HG03521 (cell line): ENCODE results near the gene UVSSA.
A peak's percentile ranks its signal among the peaks of the same experiment; 100 is the strongest.

Experiments
- ATAC-seq: cut with Tn5 transposase; IDR thresholded peaks from one replicate; pipeline ENCODE4 v1.9.1; 2021; ENCODE audit warnings: mild to moderate bottlenecking, moderate library complexity; ENCODE audit not compliant: unreplicated experiment

Gene UVSSA

GRCh38 chr4:1346781-1347409, at the start of gene UVSSA:
Gene UVSSA, plus strand, starts transcription at chr4:1347208. Its CDS starts 884 bp downstream, at chr4:1348092.
- ATAC-seq: peak; percentile 93

DNA sequence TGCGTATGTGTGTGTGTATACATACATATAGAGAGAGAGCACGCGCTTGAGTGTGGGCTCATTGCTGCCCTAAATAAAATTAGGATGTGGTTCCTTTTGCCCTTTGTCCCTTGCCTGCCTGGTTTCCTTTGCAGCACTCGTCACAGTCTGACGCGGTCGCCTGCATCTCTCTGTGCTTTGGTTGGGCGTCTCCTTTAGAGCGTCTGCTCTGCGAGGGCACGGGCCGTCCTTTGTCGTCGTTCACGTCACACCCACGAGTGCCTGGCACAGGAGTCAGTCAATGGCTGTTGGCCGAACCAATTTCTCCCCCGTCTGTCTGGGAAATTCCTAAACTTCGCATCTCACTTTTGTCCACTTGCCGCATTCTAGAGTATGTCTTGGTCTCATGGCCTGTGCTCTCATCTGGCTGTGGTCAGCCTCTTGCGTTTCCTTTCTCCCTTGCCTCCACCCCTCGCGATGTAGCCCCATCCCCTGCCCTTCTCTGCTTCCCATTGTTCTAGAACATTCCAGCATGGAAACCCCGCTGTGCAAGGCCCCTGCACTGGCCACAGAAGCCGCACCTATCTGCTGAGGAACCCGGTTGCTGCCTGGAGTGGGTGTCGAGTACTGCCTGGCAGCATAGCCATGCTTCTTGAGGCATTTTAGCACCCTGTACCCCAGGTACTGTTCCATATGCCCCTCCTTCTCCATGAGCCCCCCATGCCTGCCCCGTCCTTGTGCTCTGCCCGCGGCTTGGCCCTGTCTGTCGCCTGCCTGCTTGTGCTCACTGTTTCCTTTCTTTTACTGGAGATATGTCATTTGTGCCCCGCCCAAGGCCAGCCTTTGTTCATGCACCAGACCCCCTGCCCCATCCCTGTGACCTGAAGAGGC, 49.3 kb upstream of the UVSSA start:
- ATAC-seq: no peak

DNA sequence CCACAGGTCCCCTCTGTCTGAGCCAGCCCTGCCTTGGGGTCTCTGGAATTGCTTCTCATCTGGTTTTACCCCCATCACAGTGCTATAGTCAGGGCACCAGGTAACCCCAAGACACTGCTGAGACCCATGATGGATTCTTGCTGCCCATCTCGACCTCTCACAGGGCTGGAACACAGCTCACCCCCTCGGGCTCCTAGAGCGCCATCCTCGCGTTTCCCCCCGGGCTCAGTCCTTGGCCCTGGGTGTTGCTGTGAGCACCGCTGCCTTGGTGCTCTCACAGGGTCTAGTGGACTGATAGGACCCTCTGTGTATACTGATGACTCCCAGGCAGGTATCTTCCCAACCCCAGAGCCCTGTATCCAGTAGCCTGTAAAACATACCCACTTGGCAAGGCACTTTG, 48.5 kb upstream of the UVSSA start:
- no peak for ATAC-seq

GRCh38 chr4:1299301-1299860, 47.6 kb upstream of the UVSSA start:
- no peak for ATAC-seq

DNA sequence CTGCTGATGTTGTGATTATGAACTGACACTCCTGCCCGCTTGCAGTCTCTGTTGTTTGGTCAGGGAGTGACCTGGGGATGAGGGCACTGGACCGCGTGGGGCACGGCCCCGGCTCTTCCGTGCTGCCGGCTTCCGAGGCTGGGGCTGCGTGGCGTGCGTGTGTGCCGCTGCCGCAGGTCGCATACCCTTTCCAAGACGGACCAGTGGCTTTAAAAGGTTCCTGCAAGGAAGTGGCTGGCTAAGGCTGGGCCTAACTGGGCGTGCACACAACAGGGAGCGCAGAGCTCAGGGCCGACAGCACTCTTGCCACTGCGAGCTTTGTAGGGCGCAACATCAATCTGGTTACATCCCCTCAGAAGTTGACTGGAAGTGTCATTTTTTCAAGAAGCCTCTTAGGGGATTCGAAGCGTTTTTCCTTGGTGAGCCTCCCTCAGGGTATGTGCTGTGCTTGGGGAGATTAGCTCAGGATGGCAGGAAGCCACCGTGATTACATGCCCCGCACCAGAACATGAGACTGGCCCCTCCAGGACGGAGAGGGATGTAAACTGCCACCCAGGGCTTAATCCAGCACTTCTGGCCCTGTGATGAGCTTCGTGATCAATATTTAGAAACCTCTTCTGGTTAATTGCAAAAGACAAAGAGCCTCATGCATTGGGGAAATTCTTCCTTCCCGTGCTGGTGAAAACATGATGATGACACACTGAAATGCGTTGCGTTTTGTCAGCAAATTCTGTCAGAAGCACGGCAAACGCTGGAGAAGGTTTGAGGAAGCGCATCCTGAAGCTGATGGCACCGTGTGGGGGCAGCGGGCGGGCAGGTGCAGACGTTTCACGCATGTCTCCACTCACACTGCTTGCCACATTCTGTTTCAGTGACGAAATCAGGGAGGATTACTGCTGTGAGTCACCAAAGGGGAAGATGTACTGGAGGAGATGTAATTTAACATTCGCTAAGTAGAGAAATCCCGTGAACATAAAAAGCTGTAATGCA, 46.2 kb upstream of the UVSSA start:
- ATAC-seq: no peak

- no peak for ATAC-seq
These were observed 44.8 kb upstream of the UVSSA start for GRCh38 chr4:1302159-1302558.

- no peak for ATAC-seq
These were observed 41.7 kb upstream of the UVSSA start for GRCh38 chr4:1305261-1305711.

DNA sequence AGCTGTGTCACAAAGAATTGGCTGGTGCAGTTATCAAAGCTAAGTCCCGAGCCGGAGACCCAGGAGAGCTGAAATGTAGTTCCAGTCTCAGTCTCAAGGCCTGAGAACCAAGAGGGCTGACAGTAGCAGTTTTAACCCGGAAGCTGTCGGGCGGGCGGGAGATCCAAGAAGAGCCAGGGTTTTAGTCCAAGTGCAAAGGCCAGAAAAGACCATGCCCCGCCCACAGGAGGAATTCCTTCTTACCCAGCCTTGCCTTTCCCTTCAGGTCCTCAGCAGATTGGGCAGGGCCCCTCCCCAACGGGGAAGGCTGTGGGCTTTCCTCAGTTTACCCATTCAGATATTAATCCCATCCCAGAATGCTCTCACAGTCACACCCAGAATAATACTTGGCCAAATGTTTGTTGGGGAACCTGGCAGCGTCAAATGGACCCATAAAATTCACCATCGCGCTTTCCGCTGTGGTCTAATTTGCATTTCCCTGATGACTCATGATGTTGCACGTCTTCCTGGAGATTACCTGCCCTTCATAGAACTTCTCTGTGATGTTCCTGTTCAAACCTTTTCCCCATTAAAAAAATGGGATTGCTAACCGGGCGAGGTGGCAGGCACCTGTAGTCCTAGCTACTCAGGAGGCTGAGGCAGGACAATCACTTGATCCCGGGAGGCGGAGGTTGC, 41.1 kb upstream of the UVSSA start:
- ATAC-seq: no peak

DNA sequence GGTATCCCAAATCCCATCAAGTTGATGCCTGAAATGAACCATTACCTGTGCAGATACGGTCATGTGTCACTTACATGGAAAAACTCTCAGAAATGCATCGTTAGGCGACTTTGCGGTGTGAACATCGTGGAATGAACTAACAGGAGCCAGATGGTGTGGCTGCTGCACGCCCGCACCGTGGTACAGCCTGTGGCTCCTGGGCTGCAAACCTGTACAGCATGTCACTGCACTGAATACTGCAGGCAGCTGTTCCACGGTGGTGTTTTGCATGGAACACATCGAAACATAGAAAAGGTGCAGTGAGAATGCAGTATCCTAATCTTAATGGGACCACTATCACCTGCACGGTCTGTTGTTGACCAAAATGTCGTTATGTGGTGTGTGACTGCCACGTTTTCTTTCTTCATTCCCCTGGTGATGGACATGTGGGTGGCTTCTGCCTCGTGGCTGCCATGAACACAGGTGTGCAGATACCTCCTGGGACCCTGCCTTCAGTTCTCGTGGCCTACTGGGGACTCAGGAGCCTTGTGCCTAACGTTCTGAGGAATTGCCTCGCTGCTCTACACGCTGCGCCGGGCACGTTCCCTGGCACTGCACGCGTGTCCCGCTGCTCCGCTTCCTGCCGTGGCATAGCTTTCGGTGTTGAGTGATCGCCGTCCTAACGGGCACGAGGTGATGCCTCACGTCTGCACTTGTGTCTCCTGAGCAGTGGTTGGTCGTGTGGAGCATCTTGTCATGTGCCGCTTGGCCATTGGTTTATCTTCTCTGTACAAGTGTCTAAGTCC, 38.9 kb upstream of the UVSSA start:
- no peak for ATAC-seq

- peak; percentile 66 for ATAC-seq
These were observed 37.6 kb upstream of the UVSSA start for GRCh38 chr4:1309261-1310010.

DNA sequence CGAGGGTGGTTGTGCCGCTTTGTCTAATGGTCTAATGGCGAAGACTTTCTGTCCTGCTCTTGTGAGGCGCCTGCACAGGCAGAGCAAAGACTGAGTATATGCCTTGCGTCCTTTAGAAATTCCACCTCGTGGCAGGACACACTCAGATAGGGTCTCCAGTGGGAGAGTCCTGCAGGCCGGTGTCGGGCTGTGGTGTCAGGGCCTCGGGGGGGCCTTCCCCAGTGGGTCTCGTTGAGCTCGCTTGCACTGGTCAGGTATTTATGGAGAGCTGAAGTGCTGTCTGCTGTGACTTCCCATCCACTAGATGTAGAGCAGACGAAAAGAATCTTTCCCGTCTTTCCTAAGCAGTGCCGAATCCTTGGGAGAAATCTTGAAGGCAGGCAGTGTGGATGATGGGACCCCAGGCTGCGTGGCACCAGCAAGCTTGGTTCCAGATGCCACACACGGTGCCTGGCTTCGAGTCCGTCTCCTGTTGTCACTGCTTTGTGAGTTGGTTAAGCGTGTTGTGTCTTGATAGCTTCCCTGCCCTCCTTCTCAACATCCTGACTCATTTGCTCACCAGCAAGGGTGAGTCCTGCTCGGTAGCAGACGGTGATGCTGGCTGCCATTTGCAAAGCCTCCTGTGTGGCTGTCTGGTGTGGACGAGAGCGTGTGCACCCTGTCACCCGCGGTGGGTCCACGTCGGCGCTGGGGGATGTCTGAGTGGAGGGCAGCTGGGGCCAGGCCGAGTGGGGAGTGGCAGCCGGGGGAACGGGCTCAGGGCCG, 36.8 kb upstream of the UVSSA start:
- no peak for ATAC-seq

GRCh38 chr4:1310796-1311631, 36.0 kb upstream of the UVSSA start:
- ATAC-seq: no peak

DNA sequence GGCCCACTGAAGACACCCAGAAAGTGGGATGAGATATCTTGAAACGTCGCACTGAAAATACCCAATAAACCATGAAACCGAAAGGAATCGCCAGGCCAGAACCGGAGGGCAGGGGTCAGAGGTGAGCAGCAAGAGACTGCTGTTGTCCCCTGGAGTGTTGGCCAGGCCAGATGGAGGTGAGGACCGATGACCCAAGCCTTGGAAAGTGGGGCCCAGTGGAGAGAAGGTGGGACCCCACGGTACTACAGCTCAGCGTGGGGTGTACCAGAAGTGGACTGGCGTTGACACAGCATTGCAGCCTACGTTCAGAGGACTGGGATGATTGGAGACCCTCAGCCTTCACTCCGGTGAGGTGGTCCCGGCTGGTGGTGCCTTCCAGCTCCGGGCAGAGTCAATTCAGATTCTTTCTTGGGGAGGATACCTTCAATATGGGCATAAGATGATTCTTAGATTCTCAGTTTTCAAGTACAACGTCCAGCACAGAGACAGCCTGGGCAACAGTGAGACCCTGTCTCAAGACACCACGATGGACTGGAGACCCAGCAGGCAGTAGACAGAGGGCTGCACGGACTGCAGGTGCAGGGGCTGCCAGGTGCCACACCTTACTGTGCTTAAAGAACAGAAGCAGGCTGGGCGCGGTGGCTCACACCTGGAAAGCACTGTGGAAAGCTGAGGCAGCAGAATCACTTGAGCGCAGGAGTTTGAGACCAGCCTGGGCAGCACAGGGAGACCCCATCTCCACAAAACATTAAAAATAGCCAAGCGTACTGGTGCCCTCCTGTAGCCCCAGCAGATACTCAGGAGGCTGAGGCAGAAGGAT, 34.0 kb upstream of the UVSSA start:
- no peak for ATAC-seq

DNA sequence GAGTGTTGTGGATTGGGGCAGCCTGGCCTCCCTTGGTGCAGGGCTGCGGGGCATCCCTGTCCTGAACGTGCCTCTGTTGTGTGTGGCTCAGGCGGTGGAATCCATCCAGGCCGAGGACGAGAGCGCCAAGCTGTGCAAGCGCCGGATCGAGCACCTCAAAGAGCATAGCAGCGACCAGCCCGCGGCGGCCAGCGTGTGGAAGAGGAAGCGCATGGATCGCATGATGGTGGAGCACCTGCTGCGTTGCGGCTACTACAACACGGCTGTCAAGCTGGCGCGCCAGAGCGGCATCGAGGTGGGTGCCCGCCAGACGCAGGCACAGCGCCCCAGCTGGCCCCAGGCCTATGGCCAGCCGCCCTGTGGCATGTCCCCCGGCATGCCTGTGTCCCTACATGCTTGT, 31.7 kb upstream of the UVSSA start:
- no peak for ATAC-seq

- no peak for ATAC-seq
These were observed 31.0 kb upstream of the UVSSA start for GRCh38 chr4:1315836-1316536.
